Colonic mucosa (tissue), 4 donors: ENCODE results near the gene PRKCA. TPM values are rescaled to one million over a fixed set of nuclear protein-coding genes. Genes with fewer than 3 reads are reported as not detected.

Source experiments
- DNase-seq: peaks from one replicate; pipeline ENCODE4 v3.0.0-alpha.2; 2020
- H3K27ac ChIP-seq: fragments of 200-600 bp; one replicate; pipeline ENCODE4 v1.8.0; 2021
- H3K27me3 ChIP-seq: fragments of 200-600 bp; one replicate; pipeline ENCODE4 v1.8.0; 2021
- H3K36me3 ChIP-seq: fragments of 200-600 bp; one replicate; pipeline ENCODE4 v1.8.0; 2021
- H3K4me1 ChIP-seq: fragments of 200-600 bp; one replicate; pipeline ENCODE4 v1.8.0; 2021; ENCODE audit warnings: mild to moderate bottlenecking
- H3K4me3 ChIP-seq: fragments of 200-600 bp; one replicate; pipeline ENCODE4 v1.8.0; 2021
- H3K9ac ChIP-seq, 2 donors: one replicate each; pipeline ENCODE4 v1.7.0; 2013; ENCODE audit warnings: control low read depth in 2 of 2, low read depth in 2 of 2, low read length in 2 of 2
- H3K9me3 ChIP-seq: fragments of 200-600 bp; one replicate; pipeline ENCODE4 v1.8.0; 2021
- intact Hi-C: fragments of 100-400 bp; cut with DNase I; formaldehyde crosslinking; loops from one replicate; pipeline ENCODE4 v1.14.1; 2022
- total RNA-seq, 2 donors: library from RNA; stranded (reverse); fragmentation: NEBNext Ultra II Directional in 1 of 2; extraction: Animal tissue kit (Norgen Biotek cat#: 25700) in 1 of 2; gene quantifications; one replicate each; pipeline ENCODE4 v1.2.1, GENCODE V29; 2021
- TF ChIP-seq, protein P1 (sequence below): fragments of 200-600 bp; IDR thresholded peaks from one replicate; pipeline ENCODE4 v1.8.0; 2022; ENCODE audit warnings: antibody characterized with exemption, mild to moderate bottlenecking
- donor health status: healthy.
- donor health status: DM: no; HTN: no; CAD: no.
- donor health status: DM: no; HTN: no; CAD: no.

PRKCA gene
- total RNA-seq, 2 donors from 2014 or later, result 40.0 to 41.8 TPM

DNA sequence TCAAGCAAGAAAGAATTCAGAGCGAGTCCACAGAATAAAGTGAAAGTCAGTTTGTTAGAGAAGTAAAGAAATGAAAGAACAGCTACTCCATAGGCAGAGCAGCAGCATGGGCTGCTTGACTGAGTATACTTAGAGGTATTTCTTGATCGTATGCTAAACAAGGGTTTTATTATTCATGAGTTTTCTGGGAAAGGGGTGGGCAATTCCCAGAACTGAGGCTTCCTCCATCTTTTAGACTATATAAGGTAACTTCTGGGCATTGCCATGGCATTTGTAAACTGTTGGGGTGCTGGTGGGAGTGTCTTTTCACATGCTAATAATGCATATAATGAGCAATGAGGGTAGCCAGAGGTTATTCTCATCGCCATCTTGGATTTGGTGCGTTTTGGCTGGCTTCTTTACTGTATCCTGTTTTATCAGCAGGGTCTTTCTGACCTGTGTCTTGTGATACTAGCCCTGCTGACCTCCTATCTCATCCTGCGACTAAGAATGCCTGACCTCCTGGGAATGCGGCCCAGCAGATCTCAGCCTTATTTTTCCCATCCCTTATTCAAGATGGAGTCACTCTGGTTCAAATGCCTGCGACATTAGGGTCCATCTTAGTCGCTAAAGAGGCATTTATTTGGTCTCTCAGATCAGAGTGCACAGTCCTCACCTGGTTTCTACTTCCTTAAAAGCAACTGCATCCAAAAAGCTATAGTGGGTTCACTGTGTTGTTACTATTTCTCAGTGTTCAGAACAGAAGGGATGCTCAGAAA, 432.0 kb downstream of the PRKCA start:
- Histone ChIP-seq H3K9ac (no peak overlapping the region), H3K27me3 (no peaks in the 10 kb centered on the region), H3K9me3 (no peaks in the 10 kb centered on the region), H3K36me3 (no peaks in the 10 kb centered on the region), H3K27ac (no peak overlapping the region), H3K4me1 (no peaks in the 10 kb centered on the region), H3K4me3 (no peak overlapping the region)
- DNase-seq, result no peak
- TF ChIP-seq, protein P1, sequence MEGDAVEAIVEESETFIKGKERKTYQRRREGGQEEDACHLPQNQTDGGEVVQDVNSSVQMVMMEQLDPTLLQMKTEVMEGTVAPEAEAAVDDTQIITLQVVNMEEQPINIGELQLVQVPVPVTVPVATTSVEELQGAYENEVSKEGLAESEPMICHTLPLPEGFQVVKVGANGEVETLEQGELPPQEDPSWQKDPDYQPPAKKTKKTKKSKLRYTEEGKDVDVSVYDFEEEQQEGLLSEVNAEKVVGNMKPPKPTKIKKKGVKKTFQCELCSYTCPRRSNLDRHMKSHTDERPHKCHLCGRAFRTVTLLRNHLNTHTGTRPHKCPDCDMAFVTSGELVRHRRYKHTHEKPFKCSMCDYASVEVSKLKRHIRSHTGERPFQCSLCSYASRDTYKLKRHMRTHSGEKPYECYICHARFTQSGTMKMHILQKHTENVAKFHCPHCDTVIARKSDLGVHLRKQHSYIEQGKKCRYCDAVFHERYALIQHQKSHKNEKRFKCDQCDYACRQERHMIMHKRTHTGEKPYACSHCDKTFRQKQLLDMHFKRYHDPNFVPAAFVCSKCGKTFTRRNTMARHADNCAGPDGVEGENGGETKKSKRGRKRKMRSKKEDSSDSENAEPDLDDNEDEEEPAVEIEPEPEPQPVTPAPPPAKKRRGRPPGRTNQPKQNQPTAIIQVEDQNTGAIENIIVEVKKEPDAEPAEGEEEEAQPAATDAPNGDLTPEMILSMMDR, result no peak
- intact Hi-C loops, result no loop called here

- H3K9me3 ChIP-seq, result no peaks in the 10 kb centered on the region
- no peaks in the 10 kb centered on the region for H3K36me3 ChIP-seq
- H3K27me3 ChIP-seq, result no peaks in the 10 kb centered on the region
- no peak overlapping the region for H3K9ac ChIP-seq
- intact Hi-C loops, result no loop called here
- no peak overlapping the region for H3K27ac ChIP-seq
- DNase-seq, result no peak
- no peaks in the 10 kb centered on the region for H3K4me1 ChIP-seq
- no peak overlapping the region for H3K4me3 ChIP-seq
- TF ChIP-seq, protein P1, result no peak
Observed at GRCh38 chr17:66737524-66737923, 435.1 kb downstream of the PRKCA start.

DNA sequence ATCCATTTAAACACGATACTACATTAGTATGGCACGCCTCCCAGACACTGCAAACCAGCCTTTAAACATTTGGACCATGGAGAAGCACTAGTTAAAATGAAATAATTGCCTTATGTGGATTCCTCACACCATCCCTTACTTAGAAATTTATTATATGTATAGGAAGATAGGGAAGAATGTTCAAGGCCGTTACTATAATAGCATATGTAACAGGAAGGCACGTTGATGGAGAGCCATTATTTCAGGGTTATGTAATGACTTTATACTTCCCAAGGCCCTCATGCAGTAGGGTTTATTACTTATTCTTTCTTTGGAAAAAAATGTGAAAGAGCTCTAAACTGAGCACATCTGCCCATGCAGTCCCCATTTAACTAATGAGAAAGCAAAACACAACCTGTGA, 435.9 kb downstream of the PRKCA start:
- H3K9me3 ChIP-seq, result no peaks in the 10 kb centered on the region
- no peaks in the 10 kb centered on the region for H3K36me3 ChIP-seq

DNA sequence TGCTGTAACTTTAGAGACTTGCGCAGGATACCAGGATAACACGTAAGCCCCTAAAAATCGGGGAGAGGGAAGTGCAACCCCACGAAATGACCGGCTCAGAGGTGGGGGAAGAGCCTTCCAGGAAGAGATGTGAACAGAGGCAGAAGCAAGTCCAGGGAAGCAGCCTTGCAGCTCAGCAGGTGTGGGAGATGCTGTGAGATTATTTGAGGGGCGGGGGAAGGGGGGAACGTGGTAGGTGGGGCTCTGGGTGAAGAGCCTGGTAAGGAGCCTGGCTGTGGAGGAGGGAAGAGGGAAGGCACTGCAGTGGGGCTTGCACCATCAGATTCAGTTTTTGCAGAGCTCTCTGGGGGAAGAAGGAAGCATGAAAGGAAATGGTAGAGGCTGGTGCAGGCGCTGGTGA, 437.1 kb downstream of the PRKCA start:
- DNase-seq, result no peak
- H3K4me3 ChIP-seq, result no peak overlapping the region
- H3K4me1 ChIP-seq, result no peaks in the 10 kb centered on the region
- no peaks in the 10 kb centered on the region for H3K27me3 ChIP-seq
- H3K36me3 ChIP-seq, result no peaks in the 10 kb centered on the region
- no peaks in the 10 kb centered on the region for H3K9me3 ChIP-seq
- H3K9ac ChIP-seq, result no peak overlapping the region
- TF ChIP-seq, protein P1, result no peak
- no peak overlapping the region for H3K27ac ChIP-seq
- intact Hi-C loops, result no loop called here

More for the DNA sequence above, 435.9 kb downstream of the PRKCA start:
- DNase-seq, result no peak
- no peaks in the 10 kb centered on the region for H3K4me1 ChIP-seq
- no peaks in the 10 kb centered on the region for H3K27me3 ChIP-seq
- H3K27ac ChIP-seq, result no peak overlapping the region
- intact Hi-C loops, result no loop called here
- TF ChIP-seq, protein P1, result no peak
- H3K9ac ChIP-seq, result no peak overlapping the region
- H3K4me3 ChIP-seq, result no peak overlapping the region

GRCh38 chr17:66740226-66740625, 437.8 kb downstream of the PRKCA start:
- no peaks in the 10 kb centered on the region for H3K9me3 ChIP-seq
- H3K27me3 ChIP-seq, result no peaks in the 10 kb centered on the region
- TF ChIP-seq, protein P1, result no peak
- intact Hi-C loops, result no loop called here
- no peak overlapping the region for H3K4me3 ChIP-seq
- no peaks in the 10 kb centered on the region for H3K36me3 ChIP-seq
- no peak overlapping the region for H3K27ac ChIP-seq
- H3K4me1 ChIP-seq, result no peaks in the 10 kb centered on the region
- no peak for DNase-seq
- no peak overlapping the region for H3K9ac ChIP-seq
